GM19043 (cell line): ENCODE data around the gene PKD1.
"Not testable (repeated sequence)": the region's sequence is repeated elsewhere in the genome, so short reads cannot be mapped to it uniquely, and the experiment has no call there.

Experiments
- ATAC-seq: cut with Tn5 transposase; IDR thresholded peaks from one replicate; pipeline ENCODE4 v1.9.1; 2021; ENCODE audit warnings: low read depth; ENCODE audit not compliant: unreplicated experiment

PKD1 gene

GRCh38 chr16:2135770-2136490, at the start of gene PKD1:
Gene PKD1, minus strand, starts transcription at chr16:2135898. Its CDS starts 209 bp downstream, at chr16:2135689.
- ATAC-seq = not testable (repeated sequence)

- ATAC-seq = no peak
These were observed 49.3 kb upstream of the PKD1 start for GRCh38 chr16:2184962-2185361.

- ATAC-seq = no peak
These were observed 48.6 kb upstream of the PKD1 start for GRCh38 chr16:2184346-2184745.

GRCh38 chr16:2183671-2184070, 48.0 kb upstream of the PKD1 start:
- ATAC-seq = no peak

GRCh38 chr16:2181952-2182351, 46.3 kb upstream of the PKD1 start:
- ATAC-seq = no peak

- no peak for ATAC-seq
These were observed 45.5 kb upstream of the PKD1 start for GRCh38 chr16:2180962-2181923.

- no peak for ATAC-seq
These were observed 44.8 kb upstream of the PKD1 start for GRCh38 chr16:2180461-2180860.

- no peak for ATAC-seq
These were observed 43.9 kb upstream of the PKD1 start for GRCh38 chr16:2179576-2179975.

- no peak for ATAC-seq
These were observed 43.4 kb upstream of the PKD1 start for GRCh38 chr16:2179107-2179501.

- ATAC-seq = no peak
These were observed 42.8 kb upstream of the PKD1 start for GRCh38 chr16:2178321-2179106.

GRCh38 chr16:2177561-2177960, 41.9 kb upstream of the PKD1 start:
- ATAC-seq = no peak

GRCh38 chr16:2177101-2177500, 41.4 kb upstream of the PKD1 start:
- ATAC-seq = no peak

- no peak for ATAC-seq
These were observed 40.3 kb upstream of the PKD1 start for GRCh38 chr16:2176047-2176446.

GRCh38 chr16:2175454-2175853, 39.8 kb upstream of the PKD1 start:
- no peak for ATAC-seq

- no peak for ATAC-seq
These were observed 38.9 kb upstream of the PKD1 start for GRCh38 chr16:2174396-2175131.

- ATAC-seq = no peak
These were observed 38.2 kb upstream of the PKD1 start for GRCh38 chr16:2173916-2174315.

GRCh38 chr16:2173366-2173765, 37.7 kb upstream of the PKD1 start:
- ATAC-seq = no peak

GRCh38 chr16:2172688-2173335, 37.1 kb upstream of the PKD1 start:
- no peak for ATAC-seq

GRCh38 chr16:2171601-2172178, 36.0 kb upstream of the PKD1 start:
- no peak for ATAC-seq
